ENCODE measurements around the gene KLRK1.

DNA sequence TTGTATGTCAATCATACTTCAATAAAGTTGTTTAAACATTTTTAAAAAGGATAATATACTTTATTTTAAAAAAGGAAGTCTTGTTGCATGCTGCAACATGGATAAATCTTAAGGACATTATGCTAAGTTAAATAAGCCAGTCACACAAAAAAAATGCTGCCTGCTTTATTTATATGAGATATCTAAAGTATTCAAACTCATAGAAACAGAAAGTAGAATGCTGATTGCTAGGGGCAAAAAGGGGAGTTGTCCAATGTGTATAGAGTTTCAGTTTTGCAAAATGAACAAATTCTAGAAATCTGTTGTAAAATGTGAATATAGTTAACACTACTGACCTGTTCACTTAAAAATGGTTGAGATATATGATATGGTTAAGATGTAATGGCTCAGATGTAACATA lies 11.0 kb upstream of the KLRK1 start:
- TF ChIP-seq, protein P1, sequence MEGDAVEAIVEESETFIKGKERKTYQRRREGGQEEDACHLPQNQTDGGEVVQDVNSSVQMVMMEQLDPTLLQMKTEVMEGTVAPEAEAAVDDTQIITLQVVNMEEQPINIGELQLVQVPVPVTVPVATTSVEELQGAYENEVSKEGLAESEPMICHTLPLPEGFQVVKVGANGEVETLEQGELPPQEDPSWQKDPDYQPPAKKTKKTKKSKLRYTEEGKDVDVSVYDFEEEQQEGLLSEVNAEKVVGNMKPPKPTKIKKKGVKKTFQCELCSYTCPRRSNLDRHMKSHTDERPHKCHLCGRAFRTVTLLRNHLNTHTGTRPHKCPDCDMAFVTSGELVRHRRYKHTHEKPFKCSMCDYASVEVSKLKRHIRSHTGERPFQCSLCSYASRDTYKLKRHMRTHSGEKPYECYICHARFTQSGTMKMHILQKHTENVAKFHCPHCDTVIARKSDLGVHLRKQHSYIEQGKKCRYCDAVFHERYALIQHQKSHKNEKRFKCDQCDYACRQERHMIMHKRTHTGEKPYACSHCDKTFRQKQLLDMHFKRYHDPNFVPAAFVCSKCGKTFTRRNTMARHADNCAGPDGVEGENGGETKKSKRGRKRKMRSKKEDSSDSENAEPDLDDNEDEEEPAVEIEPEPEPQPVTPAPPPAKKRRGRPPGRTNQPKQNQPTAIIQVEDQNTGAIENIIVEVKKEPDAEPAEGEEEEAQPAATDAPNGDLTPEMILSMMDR (IDR thresholded peaks at IDR 0.05 in 2 of 3, conservative IDR thresholded peaks at IDR 0.05 in 1 of 3; ENCODE audit: borderline replicate concordance in 1 of 3, insufficient read depth in 1 of 3, low read depth in 2 of 3, low read length in 2 of 3) = no peak
- TF ChIP-seq EZH2 (IDR thresholded peaks at IDR 0.05) (no peak), ELF1 (IDR thresholded peaks at IDR 0.05; ENCODE audit: borderline replicate concordance, low read depth) (no peak), POLR2AphosphoS5 (IDR thresholded peaks at IDR 0.05; ENCODE audit: low read depth, low read length) (no peak), ZNF274 (IDR thresholded peaks at IDR 0.05; ENCODE audit: low read depth, low read length) (no peak), POLR2A (IDR thresholded peaks at IDR 0.05; ENCODE audit: borderline replicate concordance, extremely low read depth, insufficient read depth, insufficient read length) (no peak), YY1 (IDR thresholded peaks at IDR 0.05; ENCODE audit: extremely low read depth, insufficient replicate concordance, low read depth, low read length) (no peak), JUND (IDR thresholded peaks at IDR 0.05) (no peak), EZH2phosphoT487 (IDR thresholded peaks at IDR 0.05; ENCODE audit: borderline replicate concordance) (no peak), CBX3 (IDR thresholded peaks at IDR 0.05; ENCODE audit: low read depth) (no peak)
- TF ChIP-seq, protein P2, sequence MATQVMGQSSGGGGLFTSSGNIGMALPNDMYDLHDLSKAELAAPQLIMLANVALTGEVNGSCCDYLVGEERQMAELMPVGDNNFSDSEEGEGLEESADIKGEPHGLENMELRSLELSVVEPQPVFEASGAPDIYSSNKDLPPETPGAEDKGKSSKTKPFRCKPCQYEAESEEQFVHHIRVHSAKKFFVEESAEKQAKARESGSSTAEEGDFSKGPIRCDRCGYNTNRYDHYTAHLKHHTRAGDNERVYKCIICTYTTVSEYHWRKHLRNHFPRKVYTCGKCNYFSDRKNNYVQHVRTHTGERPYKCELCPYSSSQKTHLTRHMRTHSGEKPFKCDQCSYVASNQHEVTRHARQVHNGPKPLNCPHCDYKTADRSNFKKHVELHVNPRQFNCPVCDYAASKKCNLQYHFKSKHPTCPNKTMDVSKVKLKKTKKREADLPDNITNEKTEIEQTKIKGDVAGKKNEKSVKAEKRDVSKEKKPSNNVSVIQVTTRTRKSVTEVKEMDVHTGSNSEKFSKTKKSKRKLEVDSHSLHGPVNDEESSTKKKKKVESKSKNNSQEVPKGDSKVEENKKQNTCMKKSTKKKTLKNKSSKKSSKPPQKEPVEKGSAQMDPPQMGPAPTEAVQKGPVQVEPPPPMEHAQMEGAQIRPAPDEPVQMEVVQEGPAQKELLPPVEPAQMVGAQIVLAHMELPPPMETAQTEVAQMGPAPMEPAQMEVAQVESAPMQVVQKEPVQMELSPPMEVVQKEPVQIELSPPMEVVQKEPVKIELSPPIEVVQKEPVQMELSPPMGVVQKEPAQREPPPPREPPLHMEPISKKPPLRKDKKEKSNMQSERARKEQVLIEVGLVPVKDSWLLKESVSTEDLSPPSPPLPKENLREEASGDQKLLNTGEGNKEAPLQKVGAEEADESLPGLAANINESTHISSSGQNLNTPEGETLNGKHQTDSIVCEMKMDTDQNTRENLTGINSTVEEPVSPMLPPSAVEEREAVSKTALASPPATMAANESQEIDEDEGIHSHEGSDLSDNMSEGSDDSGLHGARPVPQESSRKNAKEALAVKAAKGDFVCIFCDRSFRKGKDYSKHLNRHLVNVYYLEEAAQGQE (IDR thresholded peaks at IDR 0.05; ENCODE audit: low read depth) = no peak
- TF ChIP-seq, protein P3, sequence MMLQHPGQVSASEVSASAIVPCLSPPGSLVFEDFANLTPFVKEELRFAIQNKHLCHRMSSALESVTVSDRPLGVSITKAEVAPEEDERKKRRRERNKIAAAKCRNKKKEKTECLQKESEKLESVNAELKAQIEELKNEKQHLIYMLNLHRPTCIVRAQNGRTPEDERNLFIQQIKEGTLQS (IDR thresholded peaks at IDR 0.05) = no peak
- TF ChIP-seq, protein P4, sequence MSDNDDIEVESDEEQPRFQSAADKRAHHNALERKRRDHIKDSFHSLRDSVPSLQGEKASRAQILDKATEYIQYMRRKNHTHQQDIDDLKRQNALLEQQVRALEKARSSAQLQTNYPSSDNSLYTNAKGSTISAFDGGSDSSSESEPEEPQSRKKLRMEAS (IDR thresholded peaks at IDR 0.05) = no peak

Measured in HCT116 (cell line).